Cardiac fibroblast (primary cell): ENCODE data around the gene USP34.

Source experiments
- DNase-seq, 2 donors: peaks; one replicate each; pipeline versions ENCODE4 v3.0.0 to v3.0.0-alpha.2; 2010; ENCODE audit warnings: low read depth in 2 of 2
- H3K4me3 ChIP-seq, 2 donors: replicated peaks in 1 of 2; 1 replicate in 1 of 2; 2 replicates in 1 of 2; pipeline ENCODE4 v1.5.1; 2011; ENCODE audit warnings: low read depth in 2 of 2, low read length in 2 of 2, mild to moderate bottlenecking in 2 of 2, moderate library complexity in 1 of 2
- TF ChIP-seq, protein P1 (sequence below): IDR thresholded peaks from one replicate; pipeline ENCODE4 v1.5.1; 2011; ENCODE audit warnings: low read depth, mild to moderate bottlenecking, low read length, inconsistent platforms

The USP34 gene

GRCh38 chr2:61185231-61185728 lies 285.6 kb downstream of the USP34 start:
- no peak for DNase-seq
- TF ChIP-seq, protein P1, sequence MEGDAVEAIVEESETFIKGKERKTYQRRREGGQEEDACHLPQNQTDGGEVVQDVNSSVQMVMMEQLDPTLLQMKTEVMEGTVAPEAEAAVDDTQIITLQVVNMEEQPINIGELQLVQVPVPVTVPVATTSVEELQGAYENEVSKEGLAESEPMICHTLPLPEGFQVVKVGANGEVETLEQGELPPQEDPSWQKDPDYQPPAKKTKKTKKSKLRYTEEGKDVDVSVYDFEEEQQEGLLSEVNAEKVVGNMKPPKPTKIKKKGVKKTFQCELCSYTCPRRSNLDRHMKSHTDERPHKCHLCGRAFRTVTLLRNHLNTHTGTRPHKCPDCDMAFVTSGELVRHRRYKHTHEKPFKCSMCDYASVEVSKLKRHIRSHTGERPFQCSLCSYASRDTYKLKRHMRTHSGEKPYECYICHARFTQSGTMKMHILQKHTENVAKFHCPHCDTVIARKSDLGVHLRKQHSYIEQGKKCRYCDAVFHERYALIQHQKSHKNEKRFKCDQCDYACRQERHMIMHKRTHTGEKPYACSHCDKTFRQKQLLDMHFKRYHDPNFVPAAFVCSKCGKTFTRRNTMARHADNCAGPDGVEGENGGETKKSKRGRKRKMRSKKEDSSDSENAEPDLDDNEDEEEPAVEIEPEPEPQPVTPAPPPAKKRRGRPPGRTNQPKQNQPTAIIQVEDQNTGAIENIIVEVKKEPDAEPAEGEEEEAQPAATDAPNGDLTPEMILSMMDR, result no peak
- H3K4me3 ChIP-seq, result no peak overlapping the region

GRCh38 chr2:61184263-61184662 lies 286.6 kb downstream of the USP34 start:
- DNase-seq, result no peak
- TF ChIP-seq, protein P1, result no peak
- H3K4me3 ChIP-seq, result no peak overlapping the region

GRCh38 chr2:61183795-61184194 lies 287.1 kb downstream of the USP34 start:
- TF ChIP-seq, protein P1, result no peak

DNA sequence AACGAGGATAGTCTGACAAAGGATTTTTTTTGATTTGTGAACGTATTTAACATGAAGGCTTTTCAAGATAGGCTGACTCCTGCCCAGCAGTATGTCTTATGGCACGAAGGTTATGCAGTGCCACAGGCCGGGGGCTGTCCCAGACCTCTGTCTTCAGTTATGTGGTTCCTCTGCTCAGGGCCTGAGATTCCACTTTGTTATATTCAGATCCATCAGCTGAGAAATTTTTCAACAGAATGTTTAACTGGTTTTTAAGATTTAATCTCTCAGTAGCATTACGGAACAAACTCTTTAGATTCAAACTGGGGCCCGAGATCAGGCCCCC lies 288.9 kb downstream of the USP34 start:
- DNase-seq, result no peak
- H3K4me3 ChIP-seq, result no peak overlapping the region
- TF ChIP-seq, protein P1, result no peak

More at GRCh38 chr2:61183795-61184194, 287.1 kb downstream of the USP34 start:
- no peak overlapping the region for H3K4me3 ChIP-seq
- DNase-seq, result no peak

- peak; percentile 28 to 36 for DNase-seq
- H3K4me3 ChIP-seq, result no peak overlapping the region
- TF ChIP-seq, protein P1, result no peak
Observed at GRCh38 chr2:61181382-61182058, 289.4 kb downstream of the USP34 start.

GRCh38 chr2:61180686-61181085 lies 290.2 kb downstream of the USP34 start:
- DNase-seq, result no peak
- no peak overlapping the region for H3K4me3 ChIP-seq
- TF ChIP-seq, protein P1, result no peak
